ENCODE results near the gene CPB2.

The CPB2 gene

GRCh38 chr13:46043647-46044046 is 61.2 kb downstream of the CPB2 start:
- no peak for DNase-seq

GRCh38 chr13:46041419-46041839 is 63.4 kb downstream of the CPB2 start:
- DNase-seq = no peak

DNA sequence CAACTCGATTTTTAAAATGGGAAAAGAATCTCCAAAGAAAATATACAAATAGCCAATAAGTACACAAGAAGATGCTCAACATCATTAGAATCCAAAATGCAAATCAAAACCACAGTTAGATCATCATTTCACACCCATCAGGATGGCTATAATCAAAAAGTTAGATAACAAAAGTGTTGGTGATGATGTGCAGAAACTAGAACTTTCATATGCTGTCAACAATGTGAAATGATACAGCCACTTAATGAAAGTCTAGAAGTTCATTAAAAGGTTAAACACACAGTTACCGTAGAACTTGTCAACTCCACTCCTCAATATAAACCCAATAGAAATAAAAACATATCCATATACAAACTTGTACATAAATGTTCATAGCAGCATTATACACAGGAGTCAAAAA is 64.1 kb downstream of the CPB2 start:
- no peak for DNase-seq

DNA sequence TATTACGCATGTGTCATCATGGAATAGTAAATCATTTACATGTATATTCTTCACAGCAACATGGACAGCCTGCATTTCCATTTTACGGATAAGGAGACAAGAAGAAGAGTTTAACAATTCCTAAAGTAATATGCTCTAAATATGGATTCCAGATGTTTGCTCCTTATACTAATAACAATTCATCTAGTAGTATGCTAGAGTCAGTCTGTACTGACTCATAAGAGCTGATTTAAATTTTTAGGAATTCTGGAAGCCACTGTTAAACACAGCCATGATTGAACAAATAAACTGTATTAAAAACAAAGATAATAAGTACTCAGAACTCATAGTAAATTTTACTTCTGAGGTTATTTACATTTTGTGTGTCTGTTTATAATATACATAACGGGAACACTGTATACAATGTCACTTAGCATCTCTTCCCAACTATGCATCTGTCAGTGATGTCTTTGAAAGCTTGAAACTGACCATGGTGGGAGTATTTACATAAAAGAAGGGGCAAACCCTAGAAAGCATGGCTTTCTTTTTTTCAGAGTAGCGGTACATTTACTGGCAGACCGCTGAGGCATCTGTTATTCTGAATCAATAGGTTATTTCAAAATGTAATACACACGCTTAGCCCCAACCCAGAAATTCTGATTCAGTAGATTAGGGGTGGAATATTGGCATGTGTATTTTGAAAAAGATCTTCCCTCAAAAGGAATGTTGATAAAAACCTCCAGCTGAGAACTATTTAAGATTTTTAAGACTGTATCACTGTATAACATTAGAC is 65.2 kb downstream of the CPB2 start:
- DNase-seq = no peak

DNA sequence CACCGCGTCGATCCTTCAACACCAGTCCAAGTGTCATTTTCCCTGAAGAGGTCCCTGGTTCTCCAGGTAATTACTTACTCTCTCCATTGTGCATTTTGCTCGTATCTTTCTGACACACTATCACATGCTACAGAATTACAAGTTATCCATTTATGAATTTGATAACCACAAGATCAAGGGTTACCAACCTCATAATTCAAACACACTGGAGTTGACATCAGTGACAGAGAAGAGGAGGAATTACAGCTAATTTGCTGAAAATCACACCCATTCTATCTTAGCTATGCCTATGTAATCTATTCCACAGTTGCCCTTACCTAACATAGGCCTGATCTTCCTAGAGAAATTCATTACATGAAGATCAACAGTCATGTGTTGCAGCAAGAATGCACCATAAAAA is 66.5 kb downstream of the CPB2 start:
- no peak for DNase-seq

GRCh38 chr13:46035066-46035465 is 69.8 kb downstream of the CPB2 start:
- DNase-seq = no peak

- DNase-seq = no peak
Measured at GRCh38 chr13:46032341-46032740, 72.5 kb downstream of the CPB2 start.

DNA sequence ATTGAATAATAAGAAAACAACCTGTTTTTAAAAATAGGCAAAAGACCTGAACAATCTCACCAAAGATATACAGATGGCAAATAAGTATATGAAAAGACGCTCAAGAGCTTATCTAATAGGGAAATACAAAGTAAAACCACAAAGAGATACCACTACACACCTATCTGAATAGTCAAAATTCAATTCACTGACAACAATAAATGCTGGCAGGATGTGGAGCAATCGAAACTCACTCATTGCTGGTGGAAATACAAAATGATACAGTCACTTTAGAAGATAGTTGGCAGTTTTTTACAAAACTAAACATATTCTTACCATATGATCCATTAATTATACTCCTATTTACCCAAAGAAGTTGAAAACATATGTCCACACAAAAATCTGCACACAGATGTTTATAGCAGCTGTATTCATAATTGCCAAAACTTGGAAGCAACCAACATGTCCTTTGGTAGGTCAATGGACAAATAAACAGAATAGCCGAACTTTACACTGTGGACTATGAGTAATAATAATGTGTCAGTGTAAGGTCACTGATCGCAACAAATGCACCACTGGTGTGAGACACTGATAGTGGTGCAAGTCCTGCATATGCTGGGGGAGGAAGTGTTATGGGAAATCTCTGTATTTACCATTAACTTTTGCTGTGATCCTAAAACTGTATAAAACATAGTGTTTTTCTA is 73.1 kb downstream of the CPB2 start:
- no peak for DNase-seq

GRCh38 chr13:46025157-46025556 is 79.7 kb downstream of the CPB2 start:
- no peak for DNase-seq

DNA sequence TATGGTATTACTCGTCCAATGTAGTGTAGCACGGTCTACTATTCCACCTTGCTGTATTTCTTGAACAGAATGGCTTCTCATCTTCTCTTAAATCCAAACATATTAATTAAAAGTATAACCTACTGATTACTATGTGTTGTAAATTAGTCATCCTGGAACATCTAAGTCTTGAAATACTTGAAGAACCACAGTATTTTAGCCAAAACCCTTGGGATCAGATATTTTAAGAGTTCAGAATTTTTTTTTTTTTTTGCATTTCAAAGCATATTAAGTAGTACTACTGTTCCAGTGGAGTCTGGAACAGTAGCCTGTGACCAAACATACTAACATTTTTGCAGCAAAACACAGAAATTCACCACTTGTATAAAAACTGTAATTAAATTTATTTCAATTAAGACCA is 82.4 kb downstream of the CPB2 start:
- DNase-seq = no peak

DNA sequence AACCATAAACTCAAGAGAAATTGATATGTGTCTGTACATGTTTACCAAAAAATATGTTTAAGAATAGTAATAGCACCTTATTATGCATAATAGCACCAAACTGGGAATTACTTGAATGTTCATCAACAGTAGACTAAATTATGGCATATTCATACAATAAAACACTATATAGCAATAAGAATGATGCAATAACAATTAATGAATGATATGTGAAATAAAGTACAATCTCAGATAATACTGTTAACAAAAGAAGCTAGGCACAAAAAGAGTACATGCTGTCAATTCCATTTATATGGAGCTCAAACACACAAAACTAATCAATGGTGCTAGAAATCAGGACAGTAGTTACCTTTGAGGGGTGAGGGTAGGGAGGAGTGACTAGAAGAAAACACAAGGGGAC is 88.6 kb downstream of the CPB2 start:
- DNase-seq = no peak

GRCh38 chr13:46015366-46015765 is 89.5 kb downstream of the CPB2 start:
- DNase-seq = no peak

GRCh38 chr13:46012404-46012803 is 92.4 kb downstream of the CPB2 start:
- no peak for DNase-seq

DNA sequence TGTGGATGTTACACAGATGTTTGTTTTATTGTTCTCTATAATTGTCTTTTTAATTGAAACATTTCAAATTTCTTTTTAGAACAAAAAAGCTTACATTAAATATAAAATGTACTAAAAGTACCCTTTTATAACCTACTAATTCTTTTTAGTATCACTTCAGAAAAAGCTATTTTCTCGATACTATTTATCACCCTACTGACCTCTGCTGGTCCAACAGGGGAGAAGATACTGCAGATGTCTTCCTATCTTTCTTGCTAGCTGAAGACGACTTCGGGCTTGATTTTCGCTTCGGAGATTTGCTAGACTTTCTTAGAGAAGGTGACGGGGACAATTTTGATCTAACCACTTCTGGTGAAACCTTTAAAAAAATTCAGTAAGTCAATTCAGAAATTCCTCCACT is 94.7 kb downstream of the CPB2 start:
- DNase-seq = no peak

GRCh38 chr13:46008631-46009030 is 96.2 kb downstream of the CPB2 start:
- no peak for DNase-seq

DNA sequence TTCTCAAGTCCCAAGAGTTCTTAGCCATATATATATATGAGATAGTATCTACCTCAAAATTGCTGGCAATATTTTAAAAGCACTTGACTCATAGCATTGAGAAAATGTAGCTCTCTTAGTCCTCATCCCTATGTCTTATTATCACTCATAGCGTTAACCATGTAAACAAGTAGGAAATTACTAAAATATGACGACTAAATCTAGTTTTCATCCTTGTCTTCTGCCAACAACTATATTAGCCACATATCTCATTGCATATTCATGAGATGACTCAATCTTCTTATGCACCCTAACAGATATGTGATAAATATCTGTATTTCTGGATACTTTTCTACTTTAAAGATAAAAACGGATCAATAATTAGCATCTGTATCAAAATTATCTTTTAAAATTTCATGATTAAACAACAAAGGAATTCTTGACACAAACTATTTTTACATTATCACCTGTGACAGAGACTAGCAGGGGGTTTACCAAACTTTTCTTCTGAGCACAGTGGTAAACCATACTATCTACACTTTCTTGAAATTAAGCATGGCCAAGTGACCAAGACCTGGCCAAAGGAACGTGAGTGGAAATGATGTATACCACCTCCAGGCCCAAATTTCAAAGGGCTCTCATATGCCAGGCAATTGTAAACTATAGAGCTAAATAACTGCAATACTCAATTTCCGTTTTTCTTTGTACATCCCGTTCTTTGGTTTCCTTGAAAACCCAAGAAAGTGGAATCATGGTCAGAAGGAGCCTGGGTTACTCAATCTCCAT is 98.0 kb downstream of the CPB2 start:
- DNase-seq = no peak

- no peak for DNase-seq
Measured at GRCh38 chr13:46004491-46004890, 100.3 kb downstream of the CPB2 start.

All from KG1 (cell line).